8988T (cell line): ENCODE data around the gene CEP152.
"Not testable (repeated sequence)": the region's sequence is repeated elsewhere in the genome, so short reads cannot be mapped to it uniquely, and the experiment has no call there.

Experiments used
- DNase-seq: peaks from one replicate; pipeline ENCODE4 v3.0.0; 2011

The CEP152 gene

GRCh38 chr15:48810414-48811324, at the start of gene CEP152:
TSS of gene CEP152 (minus strand) at chr15:48811069. CDS start at chr15:48805649, 5,420 bp downstream.
- DNase-seq, result peak; percentile 32

- DNase-seq, result no peak
Observed at GRCh38 chr15:48859426-48859825, 48.6 kb upstream of the CEP152 start.

GRCh38 chr15:48858401-48858800, 47.5 kb upstream of the CEP152 start:
- DNase-seq, result no peak

- no peak for DNase-seq
Observed at GRCh38 chr15:48856942-48857341, 46.1 kb upstream of the CEP152 start.

- DNase-seq, result no peak
Observed at GRCh38 chr15:48855501-48856440, 44.9 kb upstream of the CEP152 start.

- not testable (repeated sequence) for DNase-seq
Observed at GRCh38 chr15:48854434-48854833, 43.6 kb upstream of the CEP152 start.

GRCh38 chr15:48851956-48852355, 41.1 kb upstream of the CEP152 start:
- DNase-seq, result no peak

GRCh38 chr15:48850648-48851047, 39.8 kb upstream of the CEP152 start:
- no peak for DNase-seq

- DNase-seq, result no peak
Observed at GRCh38 chr15:48845123-48845522, 34.3 kb upstream of the CEP152 start.

GRCh38 chr15:48842501-48842900, 31.6 kb upstream of the CEP152 start:
- DNase-seq, result no peak

- DNase-seq, result no peak
Observed at GRCh38 chr15:48834756-48835155, 23.9 kb upstream of the CEP152 start.

- DNase-seq, result no peak
Observed at GRCh38 chr15:48833526-48834239, 22.8 kb upstream of the CEP152 start.

GRCh38 chr15:48832648-48833047, 21.8 kb upstream of the CEP152 start:
- DNase-seq, result no peak

GRCh38 chr15:48828906-48829305, 18.0 kb upstream of the CEP152 start:
- DNase-seq, result no peak

GRCh38 chr15:48828471-48828870, 17.6 kb upstream of the CEP152 start:
- DNase-seq, result no peak

- DNase-seq, result no peak
Observed at GRCh38 chr15:48825075-48825474, 14.2 kb upstream of the CEP152 start.

- no peak for DNase-seq
Observed at GRCh38 chr15:48823706-48824105, 12.8 kb upstream of the CEP152 start.

GRCh38 chr15:48823237-48823636, 12.4 kb upstream of the CEP152 start:
- no peak for DNase-seq

GRCh38 chr15:48814286-48814685, 3.4 kb upstream of the CEP152 start:
- no peak for DNase-seq

GRCh38 chr15:48811325-48811958, 573 bp upstream of the CEP152 start:
- no peak for DNase-seq

- no peak for DNase-seq
Observed at GRCh38 chr15:48806151-48806550, 4.7 kb downstream of the CEP152 start.

GRCh38 chr15:48805591-48805990, 5.3 kb downstream of the CEP152 start:
- DNase-seq, result no peak
